Thyroid gland (tissue), 4 donors: Measurements from ENCODE around the gene DNAH1.

ENCODE experiments used
- CTCF ChIP-seq, 6 experiments: fragments of 200-600 bp in 3 of 6; fragments of 450-650 bp in 3 of 6; sonication (generic) in 3 of 6; IDR thresholded peaks; one replicate each; pipeline ENCODE4 v1.5.1; 2016 to 2019; ENCODE audit warnings: antibody characterized with exemption in 6 of 6, mild to moderate bottlenecking in 2 of 6, inconsistent platforms in 1 of 6, moderate library complexity in 1 of 6
- POLR2A ChIP-seq, 2 donors: fragments of 450-650 bp; IDR thresholded peaks; one replicate each; pipeline ENCODE4 v1.6.1; 2017; ENCODE audit warnings: antibody characterized with exemption in 2 of 2, mild to moderate bottlenecking in 2 of 2, moderate library complexity in 1 of 2

- TF ChIP-seq CTCF (IDR thresholded peaks at IDR 0.05) (no peak), POLR2A (IDR thresholded peaks at IDR 0.05) (no peak)
These were observed 88.9 kb downstream of the DNAH1 start for GRCh38 chr3:52405066-52405465.
